Mucosa of descending colon (tissue), 3 donors: ENCODE results near the gene MBD3. TPM values are rescaled to one million over a fixed set of nuclear protein-coding genes. Genes with fewer than 3 reads are reported as not detected.

Experiments
- ATAC-seq: fragments of 200-7000 bp; cut with Tn5 transposase; one replicate; pipeline ENCODE4 v1.9.1; 2020; ENCODE audit warnings: mild to moderate bottlenecking, moderate library complexity
- DNase-seq, 3 donors: peaks; one replicate each; pipeline ENCODE4 v3.0.0-alpha.2; 2020
- H3K36me3 ChIP-seq: fragments of 200-600 bp; one replicate; pipeline ENCODE4 v1.8.0; 2021; ENCODE audit warnings: low read depth, mild to moderate bottlenecking
- H3K4me1 ChIP-seq: fragments of 200-600 bp; one replicate; pipeline ENCODE4 v1.8.0; 2021; ENCODE audit warnings: low read depth, mild to moderate bottlenecking
- H3K4me3 ChIP-seq: fragments of 200-600 bp; one replicate; pipeline ENCODE4 v1.8.0; 2021; ENCODE audit warnings: mild to moderate bottlenecking
- H3K9me3 ChIP-seq: fragments of 200-600 bp; one replicate; pipeline ENCODE4 v1.8.0; 2021; ENCODE audit warnings: mild to moderate bottlenecking
- CTCF ChIP-seq: fragments of 200-600 bp; IDR thresholded peaks from one replicate; pipeline ENCODE4 v1.8.0; 2022; ENCODE audit warnings: antibody characterized with exemption, mild to moderate bottlenecking
- intact Hi-C, 2 donors: fragments of 100-400 bp; cut with DNase I in 1 of 2; cut with micrococcal nuclease in 1 of 2; formaldehyde crosslinking; loops; one replicate each; pipeline versions ENCODE4 v1.11.0 to v1.11.1; 2022; cut with DNase I, micrococcal nuclease
- total RNA-seq, 3 donors: library from RNA; stranded (reverse); fragmentation: NEBNext Ultra II Directional in 2 of 3; extraction: Animal tissue kit (Norgen Biotek cat#: 25700) in 2 of 3; gene quantifications; one replicate each; pipeline versions ENCODE4 v1.2.1 to v1.2.4, GENCODE V29; 2021 to 2023
- donor health status: DM: no; HTN: no; CAD: no; lungs with moderate emphysema.
- donor health status: DM: no; HTN: no; CAD: no.
- donor health status: DM: no; HTN: yes; CAD: no.

MBD3 gene
- total RNA-seq, 3 donors from 2014 or later: 54.1 to 78.2 (median 54.2) TPM

DNA sequence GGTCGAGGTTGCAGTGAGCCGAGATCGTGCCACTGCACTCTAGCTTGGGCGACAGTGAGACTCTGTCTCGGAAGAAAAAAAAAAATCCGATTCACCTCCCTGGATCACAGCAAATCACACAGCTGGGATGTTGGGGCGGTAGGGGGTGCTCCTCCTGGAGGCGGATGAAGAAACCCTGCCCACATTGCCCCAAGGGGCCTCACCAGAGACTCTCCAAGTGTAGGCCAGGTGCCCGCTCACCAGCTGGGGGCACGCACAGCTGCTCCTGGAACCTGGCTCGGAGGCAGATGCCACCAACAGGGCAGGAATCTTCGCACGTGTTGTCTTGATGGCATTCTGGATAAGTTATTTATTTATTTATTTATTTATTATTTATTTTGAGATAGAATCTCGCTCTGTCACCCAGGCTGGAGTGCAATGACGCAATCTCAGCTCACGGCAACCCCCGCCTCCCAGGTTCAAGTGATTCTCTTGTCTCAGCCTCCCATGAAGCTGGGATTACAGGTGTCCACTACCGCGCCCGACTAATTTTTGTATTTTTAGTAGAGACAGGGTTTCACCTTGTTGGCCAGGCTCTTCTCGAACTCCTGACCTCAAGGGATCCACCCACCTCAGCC is 9.5 kb upstream of the MBD3 start:
- no peaks in the 10 kb centered on the region for H3K36me3 ChIP-seq
- no peak for TF ChIP-seq CTCF
- intact Hi-C loops: no loop called here
- no peak for ATAC-seq
- DNase-seq: no peak
- H3K4me1 ChIP-seq: peaks cover 29% of the 10 kb centered on the region
- no peaks in the 10 kb centered on the region for H3K9me3 ChIP-seq
- no peak overlapping the region for H3K4me3 ChIP-seq

DNA sequence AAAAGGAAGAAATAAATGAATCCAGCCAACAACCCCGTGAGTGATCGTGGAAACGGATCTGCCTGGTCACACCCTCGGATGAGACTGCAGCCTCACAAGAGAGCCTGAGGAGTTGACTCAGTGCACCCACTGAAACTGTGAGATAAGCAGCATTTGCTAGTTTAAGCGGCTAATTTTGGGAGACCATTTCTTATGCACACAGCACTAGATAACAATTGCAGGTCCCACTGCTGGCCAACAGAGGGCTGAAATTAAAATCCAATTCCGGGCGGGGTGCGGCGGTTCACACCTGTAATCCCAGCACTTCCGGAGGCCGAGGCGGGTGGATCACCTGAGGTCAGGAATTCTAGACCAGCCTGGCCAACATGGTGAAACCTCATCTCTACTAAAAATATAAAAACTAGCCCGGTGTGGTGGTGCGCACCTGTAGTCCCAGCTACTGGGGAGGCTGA is 9.0 kb upstream of the MBD3 start:
- H3K36me3 ChIP-seq: no peaks in the 10 kb centered on the region
- H3K4me3 ChIP-seq: no peak overlapping the region
- H3K4me1 ChIP-seq: peaks cover 28% of the 10 kb centered on the region
- DNase-seq: no peak
- intact Hi-C loops: no loop called here
- no peak for ATAC-seq
- H3K9me3 ChIP-seq: no peaks in the 10 kb centered on the region
- no peak for TF ChIP-seq CTCF

DNA sequence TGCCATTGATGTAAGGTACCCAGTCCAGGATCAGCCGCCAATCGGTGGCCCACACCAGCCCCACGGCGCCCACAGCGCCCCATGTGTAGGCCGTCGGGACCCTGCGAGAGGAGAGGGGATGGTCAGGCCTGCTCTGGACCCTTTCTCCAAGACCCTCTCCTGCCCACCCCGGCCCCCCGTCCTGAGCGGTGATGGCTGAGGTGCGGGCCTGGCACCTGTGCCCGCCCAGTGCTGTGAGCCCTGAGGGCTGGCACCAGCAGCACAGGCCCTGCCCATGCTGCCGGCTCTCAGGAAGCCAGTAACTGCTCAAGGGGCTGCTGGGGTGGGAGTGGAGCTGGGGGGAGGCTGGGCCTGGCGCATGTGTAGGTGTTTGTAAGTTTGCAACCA is 6.8 kb upstream of the MBD3 start:
- peaks cover 20% of the 10 kb centered on the region for H3K4me1 ChIP-seq
- no peaks in the 10 kb centered on the region for H3K36me3 ChIP-seq
- peak; percentile 5 for ATAC-seq
- TF ChIP-seq CTCF: no peak
- H3K9me3 ChIP-seq: no peaks in the 10 kb centered on the region
- no peak overlapping the region for H3K4me3 ChIP-seq
- intact Hi-C loops: no loop called here
- DNase-seq: no peak

GRCh38 chr19:1598777-1599459 is 6.3 kb upstream of the MBD3 start:
- Histone ChIP-seq H3K4me1 (peaks cover 15% of the 10 kb centered on the region), H3K4me3 (no peak overlapping the region), H3K36me3 (no peaks in the 10 kb centered on the region), H3K9me3 (no peaks in the 10 kb centered on the region)
- no peak for TF ChIP-seq CTCF
- ATAC-seq (no peak), DNase-seq (no peak)
- intact Hi-C loops: no loop called here

DNA sequence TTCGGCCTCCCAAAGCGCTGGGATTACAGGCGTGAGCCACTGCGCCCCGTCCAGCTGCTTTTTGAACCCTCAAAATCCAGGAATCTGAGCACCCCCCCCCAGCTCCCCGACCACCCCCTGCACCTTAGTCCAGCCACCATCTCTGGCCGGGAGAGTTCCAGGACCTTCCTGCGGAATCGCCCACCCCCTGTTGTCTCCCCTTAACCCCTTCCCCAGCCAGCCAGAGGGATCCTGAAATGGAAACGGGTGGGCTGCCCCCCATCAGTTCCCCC is 772 bp upstream of the MBD3 start:
- ATAC-seq: no peak

More for the DNA sequence above, 772 bp upstream of the MBD3 start:
- Histone ChIP-seq H3K4me1 (peaks cover 14% of the 10 kb centered on the region), H3K4me3 (no peak overlapping the region), H3K9me3 (no peaks in the 10 kb centered on the region), H3K36me3 (no peaks in the 10 kb centered on the region)
- no peak for TF ChIP-seq CTCF
- intact Hi-C loops: no loop called here
- no peak for DNase-seq
